Activated naive CD4-positive, alpha-beta T cell treated with anti-CD3 and anti-CD28 coated beads for 36 hours (primary cell): Measurements from ENCODE around the gene ATP12A. TPM values are rescaled to one million over a fixed set of nuclear protein-coding genes. Genes with fewer than 3 reads are reported as not detected.
A peak's percentile ranks its signal among the peaks of the same experiment; 100 is the strongest.

Experiments
- CTCF ChIA-PET: fragments of 350-600 bp; sonication (Branson Sonifier 250); formaldehyde crosslinking; loops from one replicate; lab custom pipeline; 2021; ENCODE audit warnings: antibody characterized with exemption; lab: Charles Lee
- DNase-seq: peaks from one replicate; pipeline ENCODE4 v3.0.0-alpha.2; 2020
- H3K27ac Mint-ChIP-seq: one replicate; pipeline ENCODE4 v1.8.0; 2021; ENCODE audit warnings: mild to moderate bottlenecking, mixed read lengths
- H3K27me3 Mint-ChIP-seq: one replicate; pipeline ENCODE4 v1.8.0; 2021; ENCODE audit warnings: low read depth, mixed read lengths
- H3K36me3 Mint-ChIP-seq: one replicate; pipeline ENCODE4 v1.8.0; 2021; ENCODE audit warnings: low read depth, mixed read lengths
- H3K4me1 Mint-ChIP-seq: one replicate; pipeline ENCODE4 v1.8.0; 2021; ENCODE audit warnings: low read depth, mixed read lengths
- H3K4me3 Mint-ChIP-seq: one replicate; pipeline ENCODE4 v1.8.0; 2021; ENCODE audit warnings: mild to moderate bottlenecking, moderate library complexity, mixed read lengths
- H3K9me3 Mint-ChIP-seq: one replicate; pipeline ENCODE4 v1.8.0; 2021; ENCODE audit warnings: mixed read lengths
- intact Hi-C: fragments of 100-400 bp; cut with micrococcal nuclease; formaldehyde crosslinking; loops from one replicate; pipeline ENCODE4 v1.15.1; 2023
- total RNA-seq, 2 experiments: library from RNA; stranded (reverse); gene quantifications; one replicate each; pipeline ENCODE4 v1.2.3, GENCODE V29; 2021

Gene ATP12A
- total RNA-seq, 2 experiments from 2014 or later: 0.05 TPM; not detected in 1

- intact Hi-C loops: loop anchor here (10.0 kb wide), 2 partner anchors 225 to 255 kb away; no protein-coding TSS in a partner anchor
- Mint-ChIP-seq H3K4me3 (no peak overlapping the region), H3K36me3 (no peaks in the 10 kb centered on the region), H3K9me3 (no peaks in the 10 kb centered on the region), H3K27me3 (peaks cover 8% of the 10 kb centered on the region), H3K4me1 (no peaks in the 10 kb centered on the region), H3K27ac (no peak overlapping the region)
- CTCF ChIA-PET: interaction anchor here (0.5 to 1.5 kb wide), 4 partner anchors 10 to 68 kb away, joined by 3 to 4 read pairs (median 3); no protein-coding TSS in a partner anchor
- no peak for DNase-seq
Measured at GRCh38 chr13:24740014-24740890, 60.0 kb downstream of the ATP12A start.

- Mint-ChIP-seq H3K4me3 (no peak overlapping the region), H3K36me3 (no peaks in the 10 kb centered on the region), H3K4me1 (peaks cover under 1% of the 10 kb centered on the region), H3K27ac (no peak overlapping the region), H3K27me3 (peaks cover 13% of the 10 kb centered on the region), H3K9me3 (no peaks in the 10 kb centered on the region)
- no peak for DNase-seq
- CTCF ChIA-PET: interaction anchor here (0.5 to 1.5 kb wide), 4 partner anchors 9 to 68 kb away, joined by 3 read pairs; no protein-coding TSS in a partner anchor
- intact Hi-C loops: loop anchor here (10.0 kb wide), 2 partner anchors 224 to 254 kb away; no protein-coding TSS in a partner anchor
Measured at GRCh38 chr13:24741016-24741662, 60.9 kb downstream of the ATP12A start.

GRCh38 chr13:24741791-24742190 lies 61.6 kb downstream of the ATP12A start:
- CTCF ChIA-PET: interaction anchor here (1.1 kb wide), 1 partner anchor 14 kb away, joined by 3 read pairs; no protein-coding TSS in a partner anchor
- intact Hi-C loops: loop anchor here (10.0 kb wide), 2 partner anchors 223 to 253 kb away; no protein-coding TSS in a partner anchor
- H3K4me3 Mint-ChIP-seq: no peak overlapping the region
- peaks cover 16% of the 10 kb centered on the region for H3K27me3 Mint-ChIP-seq
- no peaks in the 10 kb centered on the region for H3K36me3 Mint-ChIP-seq
- DNase-seq: no peak
- H3K9me3 Mint-ChIP-seq: no peaks in the 10 kb centered on the region
- H3K27ac Mint-ChIP-seq: no peak overlapping the region
- H3K4me1 Mint-ChIP-seq: peaks cover 3% of the 10 kb centered on the region

- Mint-ChIP-seq H3K36me3 (no peaks in the 10 kb centered on the region), H3K27me3 (peaks cover 20% of the 10 kb centered on the region), H3K9me3 (no peaks in the 10 kb centered on the region), H3K4me3 (no peak overlapping the region), H3K27ac (no peak overlapping the region), H3K4me1 (peaks cover 7% of the 10 kb centered on the region)
- DNase-seq: no peak
- intact Hi-C loops: loop anchor here (10.0 kb wide), 2 partner anchors 223 to 253 kb away; no protein-coding TSS in a partner anchor
- CTCF ChIA-PET: interaction anchor here (1.1 to 2.7 kb wide), 4 partner anchors 13 to 16 kb away, joined by 3 to 10 read pairs (median 5); no protein-coding TSS in a partner anchor
Measured at GRCh38 chr13:24742294-24742693, 62.1 kb downstream of the ATP12A start.

GRCh38 chr13:24742977-24743376 lies 62.8 kb downstream of the ATP12A start:
- Mint-ChIP-seq H3K27me3 (peaks cover 25% of the 10 kb centered on the region), H3K9me3 (no peaks in the 10 kb centered on the region), H3K27ac (no peak overlapping the region), H3K36me3 (no peaks in the 10 kb centered on the region), H3K4me1 (peaks cover 9% of the 10 kb centered on the region), H3K4me3 (no peak overlapping the region)
- DNase-seq: no peak
- intact Hi-C loops: loop anchor here (10.0 kb wide), 2 partner anchors 222 to 252 kb away; no protein-coding TSS in a partner anchor
- CTCF ChIA-PET: interaction anchor here (1.3 to 2.7 kb wide), 3 partner anchors 14 to 17 kb away, joined by 3 to 10 read pairs (median 7); no protein-coding TSS in a partner anchor

- DNase-seq: no peak
- intact Hi-C loops: loop anchor here (10.0 kb wide), 2 partner anchors 221 to 251 kb away; no protein-coding TSS in a partner anchor
- peaks cover 11% of the 10 kb centered on the region for H3K4me1 Mint-ChIP-seq
- H3K4me3 Mint-ChIP-seq: no peak overlapping the region
- peaks cover 34% of the 10 kb centered on the region for H3K27me3 Mint-ChIP-seq
- no peaks in the 10 kb centered on the region for H3K9me3 Mint-ChIP-seq
- H3K27ac Mint-ChIP-seq: no peak overlapping the region
- CTCF ChIA-PET: interaction anchor here (2.7 kb wide), 1 partner anchor 17 kb away, joined by 10 read pairs; no protein-coding TSS in a partner anchor
- H3K36me3 Mint-ChIP-seq: no peaks in the 10 kb centered on the region
Measured at GRCh38 chr13:24744247-24744646, 64.0 kb downstream of the ATP12A start.

- no peaks in the 10 kb centered on the region for H3K9me3 Mint-ChIP-seq
- intact Hi-C loops: loop anchor here (10.0 kb wide), 2 partner anchors 219 to 249 kb away; no protein-coding TSS in a partner anchor
- DNase-seq: no peak
- H3K4me3 Mint-ChIP-seq: no peak overlapping the region
- no peak overlapping the region for H3K27ac Mint-ChIP-seq
- no peaks in the 10 kb centered on the region for H3K36me3 Mint-ChIP-seq
- peaks cover 42% of the 10 kb centered on the region for H3K27me3 Mint-ChIP-seq
- H3K4me1 Mint-ChIP-seq: peaks cover 11% of the 10 kb centered on the region
- CTCF ChIA-PET: no interaction called here
Measured at GRCh38 chr13:24745516-24745860, 65.3 kb downstream of the ATP12A start.

- H3K27me3 Mint-ChIP-seq: peaks cover 46% of the 10 kb centered on the region
- no peaks in the 10 kb centered on the region for H3K9me3 Mint-ChIP-seq
- CTCF ChIA-PET: no interaction called here
- H3K36me3 Mint-ChIP-seq: no peaks in the 10 kb centered on the region
- no peak overlapping the region for H3K27ac Mint-ChIP-seq
- intact Hi-C loops: loop anchor here (10.0 kb wide), 2 partner anchors 219 to 249 kb away; no protein-coding TSS in a partner anchor
- DNase-seq: no peak
- H3K4me3 Mint-ChIP-seq: no peak overlapping the region
- peaks cover 11% of the 10 kb centered on the region for H3K4me1 Mint-ChIP-seq
Measured at GRCh38 chr13:24745861-24746617, 65.8 kb downstream of the ATP12A start.

- no peak for DNase-seq
- Mint-ChIP-seq H3K27me3 (peaks cover 46% of the 10 kb centered on the region), H3K4me1 (peaks cover 11% of the 10 kb centered on the region), H3K4me3 (peak overlapping the region; percentile 57), H3K9me3 (no peaks in the 10 kb centered on the region), H3K27ac (no peak overlapping the region), H3K36me3 (no peaks in the 10 kb centered on the region)
- CTCF ChIA-PET: interaction anchor here (0.6 to 0.7 kb wide), 2 partner anchors 8 to 303 kb away, joined by 3 read pairs; no protein-coding TSS in a partner anchor
- intact Hi-C loops: loop anchor here (10.0 kb wide), 2 partner anchors 218 to 248 kb away; no protein-coding TSS in a partner anchor
Measured at GRCh38 chr13:24746618-24747247, 66.5 kb downstream of the ATP12A start.

- Mint-ChIP-seq H3K27ac (no peak overlapping the region), H3K9me3 (no peaks in the 10 kb centered on the region), H3K4me1 (peaks cover 11% of the 10 kb centered on the region), H3K27me3 (peaks cover 46% of the 10 kb centered on the region), H3K4me3 (peak overlapping the region; percentile 57), H3K36me3 (no peaks in the 10 kb centered on the region)
- CTCF ChIA-PET: interaction anchor here (0.6 to 1.6 kb wide), 3 partner anchors 8 to 303 kb away, joined by 3 read pairs; no protein-coding TSS in a partner anchor
- intact Hi-C loops: loop anchor here (10.0 kb wide), 2 partner anchors 217 to 247 kb away; no protein-coding TSS in a partner anchor
- DNase-seq: peak; percentile 29
Measured at GRCh38 chr13:24747248-24748060, 67.2 kb downstream of the ATP12A start.
